IMR-90 (cell line): ENCODE measurements around the gene CFH. TPM values are rescaled to one million over a fixed set of nuclear protein-coding genes. Genes with fewer than 3 reads are reported as not detected.

Experiments
- ATAC-seq: fragments of 200-7000 bp; cut with Tn5 transposase; 2 replicates; pipeline ENCODE4 v1.9.1; 2020; ENCODE audit warnings: low read depth, mild to moderate bottlenecking, moderate library complexity
- BruUV-seq: library from RNA; stranded (reverse); fragments of 400-500 nt; replicated peaks from 2 replicates; lab custom pipeline; 2021; lab: Mats Ljungman, UMichigan
- CTCF ChIA-PET: fragments of 300-600 bp; formaldehyde crosslinking; extraction: SDS; loops from one replicate; lab custom pipeline; 2021; ENCODE audit warnings: antibody characterized with exemption; lab: Yijun Ruan, JAX
- POLR2A ChIA-PET: fragments of 300-600 bp; sonication (Branson Sonifier 250); formaldehyde crosslinking; loops from one replicate; lab custom pipeline; 2022; ENCODE audit warnings: antibody characterized with exemption; ENCODE audit not compliant: unreplicated experiment; lab: Charles Lee
- DNase-seq: peaks from one replicate; pipeline ENCODE4 v3.0.0; 2013
- H2AFZ ChIP-seq: replicated peaks from 2 replicates; pipeline ENCODE3; 2013; ENCODE audit warnings: low read length, mild to moderate bottlenecking; ENCODE audit not compliant: poor library complexity
- H2AK5ac ChIP-seq: 2 replicates; pipeline ENCODE4 v1.6.1; 2013; ENCODE audit warnings: low read depth, low read length, inconsistent platforms
- H2AK9ac ChIP-seq: replicated peaks from 2 replicates; pipeline ENCODE3; 2013; ENCODE audit warnings: mild to moderate bottlenecking, low read depth, low read length, moderate library complexity; ENCODE audit not compliant: poor library complexity
- H2BK120ac ChIP-seq: 2 replicates; pipeline ENCODE4 v1.6.1; 2013; ENCODE audit warnings: low read depth, low read length, inconsistent platforms
- H2BK15ac ChIP-seq: 3 replicates; pipeline ENCODE4 v1.6.1; 2013; ENCODE audit warnings: low read depth, low read length, inconsistent platforms
- H2BK20ac ChIP-seq: 2 replicates; pipeline ENCODE4 v1.6.1; 2013; ENCODE audit warnings: low read depth, mild to moderate bottlenecking, inconsistent platforms, low read length, moderate library complexity
- H2BK5ac ChIP-seq: 2 replicates; pipeline ENCODE4 v1.6.1; 2013; ENCODE audit warnings: mild to moderate bottlenecking, low read depth, low read length, inconsistent platforms; ENCODE audit not compliant: poor library complexity, severe bottlenecking
- H3K14ac ChIP-seq: replicated peaks from 2 replicates; pipeline ENCODE4 v1.6.1; 2013; ENCODE audit warnings: low read depth, low read length, inconsistent platforms
- H3K18ac ChIP-seq: 2 replicates; pipeline ENCODE4 v1.6.1; 2013; ENCODE audit warnings: low read depth, low read length, control low read depth
- H3K23ac ChIP-seq: 2 replicates; pipeline ENCODE4 v1.6.1; 2013; ENCODE audit warnings: low read depth, low read length, inconsistent platforms
- H3K27ac ChIP-seq: 2 replicates; pipeline ENCODE4 v1.5.1; 2013; ENCODE audit warnings: mild to moderate bottlenecking, control low read depth, low read length; ENCODE audit not compliant: insufficient read depth
- H3K27me3 ChIP-seq: 2 replicates; pipeline ENCODE4 v1.6.1; 2013; ENCODE audit warnings: low read length; ENCODE audit not compliant: control insufficient read depth, insufficient read depth
- H3K36me3 ChIP-seq: 2 replicates; pipeline ENCODE4 v1.6.1; 2013; ENCODE audit warnings: low read length, mixed read lengths; ENCODE audit not compliant: control insufficient read depth, insufficient read depth
- H3K4ac ChIP-seq: 2 replicates; pipeline ENCODE4 v1.6.1; 2013; ENCODE audit warnings: low read depth, low read length, inconsistent platforms
- H3K4me1 ChIP-seq: 2 replicates; pipeline ENCODE4 v1.6.1; 2013; ENCODE audit warnings: low read length, mixed read lengths; ENCODE audit not compliant: control insufficient read depth, insufficient read depth
- H3K4me2 ChIP-seq: 2 replicates; pipeline ENCODE4 v1.6.1; 2013; ENCODE audit warnings: low read depth, mild to moderate bottlenecking, control low read depth, low read length, moderate library complexity
- H3K4me3 ChIP-seq: 2 replicates; pipeline ENCODE4 v1.5.1; 2013; ENCODE audit warnings: low read depth, mild to moderate bottlenecking, control low read depth, low read length, moderate library complexity; ENCODE audit not compliant: insufficient read depth
- H3K56ac ChIP-seq: 2 replicates; pipeline ENCODE4 v1.6.1; 2013; ENCODE audit warnings: low read length, inconsistent platforms; ENCODE audit not compliant: insufficient read depth; ENCODE audit errors: extremely low read depth
- H3K79me1 ChIP-seq, 2 experiments: 2 replicates each; pipeline ENCODE4 v1.6.1; 2013; ENCODE audit warnings: low read length in 2 of 2, inconsistent platforms in 1 of 2, low read depth in 1 of 2
- H3K9ac ChIP-seq: 2 replicates; pipeline ENCODE4 v1.6.1; 2013; ENCODE audit warnings: low read depth, low read length, control low read depth
- H3K9me1 ChIP-seq: 2 replicates; pipeline ENCODE4 v1.6.1; 2013; ENCODE audit warnings: low read length, inconsistent platforms; ENCODE audit not compliant: insufficient read depth
- H3K9me3 ChIP-seq: 2 replicates; pipeline ENCODE4 v1.6.1; 2013; ENCODE audit warnings: low read length; ENCODE audit not compliant: control insufficient read depth, insufficient read depth
- H4K20me1 ChIP-seq: 2 replicates; pipeline ENCODE4 v1.6.1; 2013; ENCODE audit warnings: low read length, inconsistent platforms; ENCODE audit not compliant: insufficient read depth
- H4K5ac ChIP-seq: 2 replicates; pipeline ENCODE4 v1.6.1; 2013; ENCODE audit warnings: mild to moderate bottlenecking, low read depth, low read length, control low read depth
- H4K8ac ChIP-seq, 2 experiments: 2 replicates each; pipeline ENCODE4 v1.6.1; 2013; ENCODE audit warnings: low read depth in 2 of 2, low read length in 2 of 2, control low read depth in 1 of 2, inconsistent platforms in 1 of 2
- H4K91ac ChIP-seq: 2 replicates; pipeline ENCODE4 v1.6.1; 2013; ENCODE audit warnings: low read depth, low read length, inconsistent platforms; ENCODE audit not compliant: insufficient read depth
- BHLHE40 ChIP-seq: fragments of 150-350 bp; IDR thresholded peaks from 2 replicates; pipeline ENCODE4 v1.6.1; 2016; ENCODE audit warnings: mild to moderate bottlenecking, low read depth, low read length
- CEBPB ChIP-seq: IDR thresholded peaks from 2 replicates; pipeline ENCODE4 v1.6.1; 2012; ENCODE audit warnings: low read depth, low read length, improper control_type of control experiment
- CHD1 ChIP-seq: IDR thresholded peaks from 2 replicates; pipeline ENCODE4 v1.6.1; 2012; ENCODE audit warnings: low read depth, low read length, improper control_type of control experiment
- FOS ChIP-seq: fragments of 150-350 bp; IDR thresholded peaks from 2 replicates; pipeline ENCODE4 v1.6.1; 2016; ENCODE audit warnings: low read depth, low read length
- MAZ ChIP-seq: IDR thresholded peaks from 2 replicates; pipeline ENCODE4 v1.6.1; 2012; ENCODE audit warnings: low read depth, mild to moderate bottlenecking, low read length, improper control_type of control experiment, moderate library complexity, borderline replicate concordance
- MXI1 ChIP-seq: IDR thresholded peaks from 2 replicates; pipeline ENCODE4 v1.6.1; 2012; ENCODE audit warnings: low read depth, mild to moderate bottlenecking, low read length, moderate library complexity, borderline replicate concordance
- NFE2L2 ChIP-seq: fragments of 150-350 bp; IDR thresholded peaks from 2 replicates; pipeline ENCODE4 v1.6.1; 2016; ENCODE audit warnings: low read depth, mild to moderate bottlenecking, low read length
- POLR2A ChIP-seq: IDR thresholded peaks from 2 replicates; pipeline ENCODE4 v1.6.1; 2012; ENCODE audit warnings: mild to moderate bottlenecking, low read depth, low read length
- RAD21 ChIP-seq: IDR thresholded peaks from 2 replicates; pipeline ENCODE4 v1.6.1; 2012; ENCODE audit warnings: low read length, improper control_type of control experiment
- RCOR1 ChIP-seq: IDR thresholded peaks from 2 replicates; pipeline ENCODE4 v1.6.1; 2012; ENCODE audit warnings: mild to moderate bottlenecking, low read length, improper control_type of control experiment; ENCODE audit not compliant: insufficient replicate concordance
- RFX5 ChIP-seq: IDR thresholded peaks from 2 replicates; pipeline ENCODE4 v1.8.0; 2012; ENCODE audit warnings: low read depth, mild to moderate bottlenecking, low read length, moderate library complexity
- SMC3 ChIP-seq: fragments of 150-350 bp; IDR thresholded peaks from 2 replicates; pipeline ENCODE4 v1.6.1; 2016; ENCODE audit warnings: low read depth, mild to moderate bottlenecking, antibody characterized with exemption, low read length, moderate library complexity
- WGBS, 2 experiments: methylation state at CpG; one replicate each; pipeline versions ENCODE4 v1.1.5 to v1.1.7; 2013; ENCODE audit warnings: missing lambda C conversion rate in 2 of 2; ENCODE audit not compliant: insufficient read length in 1 of 2; ENCODE audit errors: extremely low coverage in 2 of 2; 5-methylcytosine and 5-hydroxymethylcytosine counted together
- dilution Hi-C: fragments of 300-500 bp; cut with HindIII; formaldehyde crosslinking; loops from one replicate; pipeline ENCODE4 v1.14.3; 2018; ENCODE audit warnings: low sequenced_read_pairs; ENCODE audit not compliant: unreplicated experiment
- in situ Hi-C: fragments of 300-500 bp; cut with MboI; formaldehyde crosslinking; loops from 3 replicates; pipeline ENCODE4 v1.14.3; 2019; ENCODE audit warnings: low sequenced_read_pairs, inconsistent platforms, mixed read lengths
- intact Hi-C: fragments of 100-400 bp; cut with micrococcal nuclease; formaldehyde crosslinking; loops from 2 replicates; pipeline ENCODE4 v1.10.0; 2022
- polyA plus RNA-seq, 3 experiments: library from polyadenylated mRNA; depleted of rRNA; stranded (reverse); fragments of >200 nt; gene quantifications; 2 replicates each; pipeline ENCODE4 v1.2.3, GENCODE V29; 2012; ENCODE audit warnings: low replicate concordance in 1 of 3
- total RNA-seq: library from RNA; depleted of rRNA; stranded (reverse); fragments of >200 nt; gene quantifications from 2 replicates; pipeline ENCODE4 v1.2.3, GENCODE V29; 2012
- TF ChIP-seq, protein P1 (sequence below): fragments of 150-350 bp; IDR thresholded peaks from 2 replicates; pipeline ENCODE4 v1.6.1; 2016; ENCODE audit warnings: low read depth, mild to moderate bottlenecking, low read length, moderate library complexity, borderline replicate concordance
- TF ChIP-seq, protein P2 (sequence below): fragments of 150-350 bp; IDR thresholded peaks from 2 replicates; pipeline ENCODE4 v1.6.1; 2017; ENCODE audit warnings: mild to moderate bottlenecking, antibody characterized with exemption, low read length, low read depth
- TF ChIP-seq, protein P3 (sequence below): conservative IDR thresholded peaks from 2 replicates; pipeline ENCODE4 v1.5.1; 2012; ENCODE audit warnings: mild to moderate bottlenecking, low read depth, low read length, improper control_type of control experiment

CFH gene
- total and polyA plus RNA-seq, 2 of the 4 experiments (the other 2 are of a cell fraction) = 6.3 to 12.1 TPM

DNA sequence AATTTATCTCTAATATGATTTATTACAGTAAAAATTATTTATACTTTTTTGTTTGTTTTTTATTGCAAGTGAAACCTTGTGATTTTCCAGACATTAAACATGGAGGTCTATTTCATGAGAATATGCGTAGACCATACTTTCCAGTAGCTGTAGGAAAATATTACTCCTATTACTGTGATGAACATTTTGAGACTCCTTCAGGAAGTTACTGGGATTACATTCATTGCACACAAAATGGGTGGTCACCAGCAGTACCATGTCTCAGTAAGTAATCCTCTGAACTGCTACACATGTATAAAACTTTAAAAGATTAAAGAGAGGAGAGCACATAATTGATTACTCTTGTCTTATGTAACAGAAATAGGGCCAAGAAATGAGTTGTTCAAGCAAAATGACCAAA is 127.2 kb downstream of the CFH start:
- no peak overlapping the region for H3K4me2 ChIP-seq
- no peak overlapping the region for H4K5ac ChIP-seq
- ATAC-seq (no peak), DNase-seq (no peak)
- H4K20me1 ChIP-seq = no peaks in the 10 kb centered on the region
- H3K79me1 ChIP-seq = no peaks in the 10 kb centered on the region
- ChIA-PET CTCF (interaction anchor here (0.8 kb wide), 1 partner anchor 9 kb away, joined by 3 read pairs; no protein-coding TSS in a partner anchor), POLR2A (no interaction called here)
- no peaks in the 10 kb centered on the region for H3K36me3 ChIP-seq
- dilution Hi-C loops = no loop called here
- no peak overlapping the region for H3K4ac ChIP-seq
- H2BK15ac ChIP-seq = no peak overlapping the region
- no peak overlapping the region for H2BK20ac ChIP-seq
- H2AK9ac ChIP-seq = no peak overlapping the region
- H3K9ac ChIP-seq = no peak overlapping the region
- H3K56ac ChIP-seq = no peak overlapping the region
- no peak overlapping the region for H3K14ac ChIP-seq
- no peak overlapping the region for H2BK5ac ChIP-seq
- no peak overlapping the region for H4K8ac ChIP-seq
- WGBS, 2 experiments = no CpG with 5 or more reads among the region's 1 CpG
- no peak overlapping the region for H3K27ac ChIP-seq
- H3K4me3 ChIP-seq = no peak overlapping the region
- H3K9me3 ChIP-seq = no peaks in the 10 kb centered on the region
- no peak overlapping the region for H2BK120ac ChIP-seq
- no peak overlapping the region for H3K23ac ChIP-seq
- H2AFZ ChIP-seq = no peak overlapping the region
- intact Hi-C loops = no loop called here
- H3K18ac ChIP-seq = no peak overlapping the region
- H4K91ac ChIP-seq = no peak overlapping the region
- in situ Hi-C loops = no loop called here
- H2AK5ac ChIP-seq = no peak overlapping the region
- BruUV-seq = no TSS peak
- TF ChIP-seq, protein P1, sequence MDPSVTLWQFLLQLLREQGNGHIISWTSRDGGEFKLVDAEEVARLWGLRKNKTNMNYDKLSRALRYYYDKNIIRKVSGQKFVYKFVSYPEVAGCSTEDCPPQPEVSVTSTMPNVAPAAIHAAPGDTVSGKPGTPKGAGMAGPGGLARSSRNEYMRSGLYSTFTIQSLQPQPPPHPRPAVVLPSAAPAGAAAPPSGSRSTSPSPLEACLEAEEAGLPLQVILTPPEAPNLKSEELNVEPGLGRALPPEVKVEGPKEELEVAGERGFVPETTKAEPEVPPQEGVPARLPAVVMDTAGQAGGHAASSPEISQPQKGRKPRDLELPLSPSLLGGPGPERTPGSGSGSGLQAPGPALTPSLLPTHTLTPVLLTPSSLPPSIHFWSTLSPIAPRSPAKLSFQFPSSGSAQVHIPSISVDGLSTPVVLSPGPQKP = no peak
- TF ChIP-seq CEBPB (no peak), POLR2A (no peak), BHLHE40 (no peak), MXI1 (no peak), RCOR1 (no peak), RFX5 (no peak), FOS (no peak), RAD21 (no peak), NFE2L2 (no peak), CHD1 (no peak), SMC3 (no peak), MAZ (no peak)
- TF ChIP-seq, protein P2, sequence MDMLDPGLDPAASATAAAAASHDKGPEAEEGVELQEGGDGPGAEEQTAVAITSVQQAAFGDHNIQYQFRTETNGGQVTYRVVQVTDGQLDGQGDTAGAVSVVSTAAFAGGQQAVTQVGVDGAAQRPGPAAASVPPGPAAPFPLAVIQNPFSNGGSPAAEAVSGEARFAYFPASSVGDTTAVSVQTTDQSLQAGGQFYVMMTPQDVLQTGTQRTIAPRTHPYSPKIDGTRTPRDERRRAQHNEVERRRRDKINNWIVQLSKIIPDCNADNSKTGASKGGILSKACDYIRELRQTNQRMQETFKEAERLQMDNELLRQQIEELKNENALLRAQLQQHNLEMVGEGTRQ = no peak
- TF ChIP-seq, protein P3, sequence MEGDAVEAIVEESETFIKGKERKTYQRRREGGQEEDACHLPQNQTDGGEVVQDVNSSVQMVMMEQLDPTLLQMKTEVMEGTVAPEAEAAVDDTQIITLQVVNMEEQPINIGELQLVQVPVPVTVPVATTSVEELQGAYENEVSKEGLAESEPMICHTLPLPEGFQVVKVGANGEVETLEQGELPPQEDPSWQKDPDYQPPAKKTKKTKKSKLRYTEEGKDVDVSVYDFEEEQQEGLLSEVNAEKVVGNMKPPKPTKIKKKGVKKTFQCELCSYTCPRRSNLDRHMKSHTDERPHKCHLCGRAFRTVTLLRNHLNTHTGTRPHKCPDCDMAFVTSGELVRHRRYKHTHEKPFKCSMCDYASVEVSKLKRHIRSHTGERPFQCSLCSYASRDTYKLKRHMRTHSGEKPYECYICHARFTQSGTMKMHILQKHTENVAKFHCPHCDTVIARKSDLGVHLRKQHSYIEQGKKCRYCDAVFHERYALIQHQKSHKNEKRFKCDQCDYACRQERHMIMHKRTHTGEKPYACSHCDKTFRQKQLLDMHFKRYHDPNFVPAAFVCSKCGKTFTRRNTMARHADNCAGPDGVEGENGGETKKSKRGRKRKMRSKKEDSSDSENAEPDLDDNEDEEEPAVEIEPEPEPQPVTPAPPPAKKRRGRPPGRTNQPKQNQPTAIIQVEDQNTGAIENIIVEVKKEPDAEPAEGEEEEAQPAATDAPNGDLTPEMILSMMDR = no peak
- no peaks in the 10 kb centered on the region for H3K27me3 ChIP-seq
- H3K4me1 ChIP-seq = no peaks in the 10 kb centered on the region
- no peaks in the 10 kb centered on the region for H3K9me1 ChIP-seq
